ENCODE measurements around the gene PHAF1. TPM values are rescaled to one million over a fixed set of nuclear protein-coding genes. Genes with fewer than 3 reads are reported as not detected.

Gene PHAF1
- total RNA-seq, 1 donor from 2014 or later, result 24.6 TPM

DNA sequence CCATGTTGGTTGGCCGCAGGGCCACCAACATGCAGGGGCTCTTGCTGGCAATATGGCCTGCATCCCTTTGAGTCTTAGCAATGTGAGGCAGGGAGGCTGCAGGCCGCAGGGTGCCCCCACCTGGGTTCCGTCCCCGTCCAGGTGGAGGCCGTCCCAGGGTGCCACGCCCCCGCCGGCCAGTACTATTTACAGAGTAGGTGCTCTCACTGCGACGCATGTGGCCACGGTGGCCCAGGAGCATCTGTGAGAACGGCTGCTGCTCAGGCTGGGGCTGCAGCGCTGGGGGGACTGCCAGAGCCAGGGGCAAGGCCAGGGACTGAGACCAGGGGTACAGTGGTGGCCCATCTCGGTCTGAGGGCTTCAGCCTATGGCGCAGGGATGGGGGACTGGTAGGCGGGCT is 70.4 kb downstream of the PHAF1 start:
- Histone ChIP-seq H3K27me3 (ENCODE audit: control insufficient read depth, insufficient read depth, low read length) (peaks cover 6% of the 10 kb centered on the region), H3K4me3 (ENCODE audit: low read depth, low read length) (no peak overlapping the region), H3K36me3 (ENCODE audit: control insufficient read depth, insufficient read depth, low read length) (no peaks in the 10 kb centered on the region)
- no peak for DNase-seq (ENCODE audit: low read depth)
- no peak for TF ChIP-seq CTCF (IDR thresholded peaks at IDR 0.05; ENCODE audit: insufficient read depth, low read length, poor library complexity, severe bottlenecking)

GRCh38 chr16:67181346-67181745 is 71.6 kb downstream of the PHAF1 start:
- TF ChIP-seq CTCF (IDR thresholded peaks at IDR 0.05; ENCODE audit: insufficient read depth, low read length, poor library complexity, severe bottlenecking), result no peak
- Histone ChIP-seq H3K27me3 (ENCODE audit: control insufficient read depth, insufficient read depth, low read length) (peaks cover 6% of the 10 kb centered on the region), H3K4me3 (ENCODE audit: low read depth, low read length) (no peak overlapping the region), H3K36me3 (ENCODE audit: control insufficient read depth, insufficient read depth, low read length) (no peaks in the 10 kb centered on the region)
- no peak for DNase-seq (ENCODE audit: low read depth)

DNA sequence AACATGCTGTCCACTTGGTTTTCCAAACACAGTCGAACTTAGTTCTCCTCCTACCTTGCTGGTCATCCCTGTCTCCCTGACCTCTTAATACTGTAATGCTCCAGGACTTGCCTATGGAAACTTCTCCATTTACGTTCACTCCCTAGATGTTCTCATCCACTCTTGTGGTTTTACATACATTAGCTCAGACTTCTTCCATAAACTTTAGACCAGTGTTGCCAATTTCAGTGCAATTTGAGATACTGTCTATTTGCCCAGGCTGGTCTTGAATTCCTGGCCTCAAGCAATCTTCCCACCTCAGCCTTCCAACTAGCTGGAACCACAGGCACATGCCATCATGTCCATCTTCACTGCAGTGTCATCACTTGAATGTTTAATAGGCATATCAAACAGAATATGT is 72.5 kb downstream of the PHAF1 start:
- Histone ChIP-seq H3K4me3 (ENCODE audit: low read depth, low read length) (no peak overlapping the region), H3K27me3 (ENCODE audit: control insufficient read depth, insufficient read depth, low read length) (peaks cover 6% of the 10 kb centered on the region), H3K36me3 (ENCODE audit: control insufficient read depth, insufficient read depth, low read length) (no peaks in the 10 kb centered on the region)
- TF ChIP-seq CTCF (IDR thresholded peaks at IDR 0.05; ENCODE audit: insufficient read depth, low read length, poor library complexity, severe bottlenecking), result no peak
- no peak for DNase-seq (ENCODE audit: low read depth)

GRCh38 chr16:67183284-67183626 is 73.5 kb downstream of the PHAF1 start:
- TF ChIP-seq CTCF (IDR thresholded peaks at IDR 0.05; ENCODE audit: insufficient read depth, low read length, poor library complexity, severe bottlenecking), result no peak
- Histone ChIP-seq H3K36me3 (ENCODE audit: control insufficient read depth, insufficient read depth, low read length) (no peaks in the 10 kb centered on the region), H3K27me3 (ENCODE audit: control insufficient read depth, insufficient read depth, low read length) (peaks cover 6% of the 10 kb centered on the region), H3K4me3 (ENCODE audit: low read depth, low read length) (peak overlapping the region; percentile 63)
- DNase-seq (ENCODE audit: low read depth), result no peak

- H3K27me3 ChIP-seq (ENCODE audit: control insufficient read depth, insufficient read depth, low read length), result peaks cover 6% of the 10 kb centered on the region
- TF ChIP-seq CTCF (IDR thresholded peaks at IDR 0.05; ENCODE audit: insufficient read depth, low read length, poor library complexity, severe bottlenecking), result no peak
- peak; percentile 93 for DNase-seq (ENCODE audit: low read depth)
- H3K36me3 ChIP-seq (ENCODE audit: control insufficient read depth, insufficient read depth, low read length), result no peaks in the 10 kb centered on the region
- H3K4me3 ChIP-seq (ENCODE audit: low read depth, low read length), result peak within 1 kb of the TSS; percentile 63
Measured at GRCh38 chr16:67183627-67184452, 74.1 kb downstream of the PHAF1 start, which contains the start of gene MATCAP1. TSS of gene MATCAP1 (minus strand) at chr16:67183963. CDS start at chr16:67180610, 3,353 bp downstream.

Measured in kidney epithelial cell (primary cell).